BJ (cell line): Measurements from ENCODE around the gene PCNX4. TPM values are rescaled to one million over a fixed set of nuclear protein-coding genes. Genes with fewer than 3 reads are reported as not detected.

Experiments
- CTCF ChIA-PET: fragments of 350-600 bp; formaldehyde crosslinking; extraction: SDS; loops from one replicate; lab custom pipeline; 2021; ENCODE audit warnings: antibody characterized with exemption, inconsistent platforms; lab: Yijun Ruan, JAX
- POLR2A ChIA-PET: fragments of 300-600 bp; sonication (Branson Sonifier 250); formaldehyde crosslinking; extraction: SDS; loops from one replicate; lab custom pipeline; 2021; ENCODE audit warnings: antibody characterized with exemption; lab: Charles Lee
- DNase-seq: peaks from one replicate; pipeline ENCODE4 v3.0.0-alpha.2; 2011; ENCODE audit warnings: low read depth
- H3K27me3 ChIP-seq: 2 replicates; pipeline ENCODE4 v1.6.0; 2011; ENCODE audit warnings: low read length; ENCODE audit not compliant: control insufficient read depth, insufficient read depth
- H3K36me3 ChIP-seq: 2 replicates; pipeline ENCODE4 v1.5.1; 2011; ENCODE audit warnings: low read length; ENCODE audit not compliant: control insufficient read depth, insufficient read depth
- H3K4me3 ChIP-seq: 2 replicates; pipeline ENCODE4 v1.5.1; 2011; ENCODE audit warnings: low read depth, mild to moderate bottlenecking, control low read depth, low read length
- CTCF ChIP-seq: IDR thresholded peaks from 2 replicates; pipeline ENCODE4 v1.5.1; 2011; ENCODE audit warnings: low read depth, mild to moderate bottlenecking, control low read depth, inconsistent platforms, low read length, moderate library complexity; ENCODE audit not compliant: insufficient read depth
- polyA plus RNA-seq: library from polyadenylated mRNA; depleted of rRNA; stranded (reverse); fragments of >200 nt; gene quantifications from 2 replicates; pipeline ENCODE4 v1.2.3, GENCODE V29; 2011

The PCNX4 gene
- polyA plus RNA-seq, 1 experiment, result 22.0 TPM

- ChIA-PET POLR2A (no interaction called here), CTCF (interaction anchor here (1.0 to 6.6 kb wide), 7 partner anchors 24 to 141 kb away, joined by 3 to 90 read pairs (median 7); partner anchors contain the start of gene DHRS7)
- TF ChIP-seq CTCF, result peak; percentile 57
- no peaks in the 10 kb centered on the region for H3K36me3 ChIP-seq
- no peak overlapping the region for H3K4me3 ChIP-seq
- DNase-seq, result no peak
- H3K27me3 ChIP-seq, result no peaks in the 10 kb centered on the region
These were observed 27.1 kb upstream of the PCNX4 start for GRCh38 chr14:60064491-60065072.

GRCh38 chr14:60067882-60068281 is 23.8 kb upstream of the PCNX4 start:
- CTCF ChIA-PET, result interaction anchor here (1.2 to 6.6 kb wide), 3 partner anchors 97 to 117 kb away, joined by 6 to 90 read pairs (median 31); partner anchors contain the start of gene DHRS7

GRCh38 chr14:60079723-60080122 is 12.0 kb upstream of the PCNX4 start:
- ChIA-PET POLR2A (no interaction called here), CTCF (interaction anchor here (1.7 kb wide), 1 partner anchor 11 kb away, joined by 5 read pairs; no protein-coding TSS in a partner anchor)
- no peaks in the 10 kb centered on the region; the same call in 1 of the 2 replicates for H3K27me3 ChIP-seq
- no peaks in the 10 kb centered on the region for H3K36me3 ChIP-seq
- no peak overlapping the region for H3K4me3 ChIP-seq
- TF ChIP-seq CTCF, result 0 out of 2 replicates have a peak, but pooled peaks have one; percentile 17
- DNase-seq, result no peak

More at GRCh38 chr14:60067882-60068281, 23.8 kb upstream of the PCNX4 start:
- Histone ChIP-seq H3K36me3 (no peaks in the 10 kb centered on the region), H3K27me3 (no peaks in the 10 kb centered on the region), H3K4me3 (no peak overlapping the region)
- POLR2A ChIA-PET, result no interaction called here
- no peak for DNase-seq
- TF ChIP-seq CTCF, result no peak

- POLR2A ChIA-PET, result no interaction called here
- DNase-seq, result no peak
- CTCF ChIA-PET, result no interaction called here
- no peak for TF ChIP-seq CTCF
- no peak overlapping the region for H3K4me3 ChIP-seq
- H3K36me3 ChIP-seq, result no peaks in the 10 kb centered on the region
- H3K27me3 ChIP-seq, result no peaks in the 10 kb centered on the region; the same call in 1 of the 2 replicates
These were observed 6.6 kb upstream of the PCNX4 start for GRCh38 chr14:60085085-60085484.

- POLR2A ChIA-PET, result no interaction called here
- Histone ChIP-seq H3K4me3 (no peak overlapping the region), H3K36me3 (no peaks in the 10 kb centered on the region), H3K27me3 (no peaks in the 10 kb centered on the region)
- DNase-seq, result no peak
- CTCF ChIA-PET, result no interaction called here
- TF ChIP-seq CTCF, result no peak
These were observed 6.0 kb upstream of the PCNX4 start for GRCh38 chr14:60085693-60086092.
